Ishikawa (cell line): ENCODE measurements around the gene KDM7A.

ENCODE experiments used
- CEBPB ChIP-seq: IDR thresholded peaks from 2 replicates; pipeline ENCODE4 v1.6.1; 2012
- CREB1 ChIP-seq: IDR thresholded peaks from 2 replicates; pipeline ENCODE4 v1.6.1; 2012; ENCODE audit warnings: low read depth
- EP300 ChIP-seq: IDR thresholded peaks from 2 replicates; pipeline ENCODE4 v1.6.1; 2012; ENCODE audit warnings: borderline replicate concordance
- MAX ChIP-seq: IDR thresholded peaks from 2 replicates; pipeline ENCODE4 v1.6.1; 2012
- RAD21 ChIP-seq: IDR thresholded peaks from 2 replicates; pipeline ENCODE4 v1.6.1; 2012; ENCODE audit warnings: low read depth
- REST ChIP-seq: IDR thresholded peaks from 2 replicates; pipeline ENCODE4 v1.6.1; 2012; ENCODE audit warnings: low read depth, mild to moderate bottlenecking
- TAF1 ChIP-seq: IDR thresholded peaks from 2 replicates; pipeline ENCODE4 v1.6.1; 2012; ENCODE audit warnings: low read depth, mild to moderate bottlenecking
- TCF12 ChIP-seq: IDR thresholded peaks from 2 replicates; pipeline ENCODE4 v1.6.1; 2012; ENCODE audit warnings: low read depth
- TEAD4 ChIP-seq: IDR thresholded peaks from 2 replicates; pipeline ENCODE4 v1.6.1; 2012
- USF1 ChIP-seq: IDR thresholded peaks from 2 replicates; pipeline ENCODE4 v1.6.1; 2012
- YY1 ChIP-seq: IDR thresholded peaks from 2 replicates; pipeline ENCODE4 v1.6.1; 2012; ENCODE audit warnings: low read depth

GRCh38 chr7:140053812-140054539, 122.8 kb downstream of the KDM7A start:
- no peak for TF ChIP-seq CREB1
- no peak for TF ChIP-seq TAF1
- no peak for TF ChIP-seq EP300
- no peak for TF ChIP-seq MAX
- TF ChIP-seq TCF12 = no peak
- TF ChIP-seq REST = no peak
- TF ChIP-seq YY1 = no peak
- no peak for TF ChIP-seq CEBPB
- no peak for TF ChIP-seq RAD21
- no peak for TF ChIP-seq TEAD4
- no peak for TF ChIP-seq USF1
